HG02981 (cell line): ENCODE results near the gene MAP1LC3A.

Experiments used
- ATAC-seq: cut with Tn5 transposase; IDR thresholded peaks from one replicate; pipeline ENCODE4 v1.9.1; 2021; ENCODE audit warnings: mild to moderate bottlenecking, moderate library complexity; ENCODE audit not compliant: unreplicated experiment

Gene MAP1LC3A

GRCh38 chr20:34528921-34529297 is 29.6 kb upstream of the MAP1LC3A start:
- ATAC-seq, result no peak

GRCh38 chr20:34529742-34530141 is 28.8 kb upstream of the MAP1LC3A start:
- no peak for ATAC-seq

GRCh38 chr20:34530342-34530741 is 28.2 kb upstream of the MAP1LC3A start:
- ATAC-seq, result no peak

- no peak for ATAC-seq
Observed at GRCh38 chr20:34531608-34532265, 26.8 kb upstream of the MAP1LC3A start.

- no peak for ATAC-seq
Observed at GRCh38 chr20:34532320-34532719, 26.2 kb upstream of the MAP1LC3A start.

- ATAC-seq, result no peak
Observed at GRCh38 chr20:34532756-34533155, 25.8 kb upstream of the MAP1LC3A start.

GRCh38 chr20:34534391-34535165 is 23.9 kb upstream of the MAP1LC3A start:
- ATAC-seq, result no peak

- no peak for ATAC-seq
Observed at GRCh38 chr20:34535301-34535840, 23.1 kb upstream of the MAP1LC3A start.

GRCh38 chr20:34535857-34536256 is 22.7 kb upstream of the MAP1LC3A start:
- ATAC-seq, result no peak

GRCh38 chr20:34536798-34537394 is 21.6 kb upstream of the MAP1LC3A start:
- no peak for ATAC-seq

GRCh38 chr20:34537651-34538050 is 20.9 kb upstream of the MAP1LC3A start:
- ATAC-seq, result no peak

GRCh38 chr20:34538671-34539123 is 19.8 kb upstream of the MAP1LC3A start:
- no peak for ATAC-seq

GRCh38 chr20:34539756-34540155 is 18.8 kb upstream of the MAP1LC3A start:
- no peak for ATAC-seq

- no peak for ATAC-seq
Observed at GRCh38 chr20:34540596-34541263, 17.8 kb upstream of the MAP1LC3A start.

- ATAC-seq, result no peak
Observed at GRCh38 chr20:34541264-34541901, 17.1 kb upstream of the MAP1LC3A start.

GRCh38 chr20:34541917-34542316 is 16.6 kb upstream of the MAP1LC3A start:
- ATAC-seq, result no peak

- ATAC-seq, result no peak
Observed at GRCh38 chr20:34542439-34542838, 16.1 kb upstream of the MAP1LC3A start.

- no peak for ATAC-seq
Observed at GRCh38 chr20:34543463-34544056, 15.0 kb upstream of the MAP1LC3A start.

- no peak for ATAC-seq
Observed at GRCh38 chr20:34544109-34544796, 14.3 kb upstream of the MAP1LC3A start.

- no peak for ATAC-seq
Observed at GRCh38 chr20:34546751-34547181, 11.8 kb upstream of the MAP1LC3A start.
